EH (cell line): Measurements from ENCODE around the gene EML2.
"Not testable (repeated sequence)": the region's sequence is repeated elsewhere in the genome, so short reads cannot be mapped to it uniquely, and the experiment has no call there.

Experiments
- DNase-seq: peaks from one replicate; pipeline ENCODE4 v3.0.0-alpha.2; 2015; ENCODE audit warnings: low read depth

Gene EML2, protein sequence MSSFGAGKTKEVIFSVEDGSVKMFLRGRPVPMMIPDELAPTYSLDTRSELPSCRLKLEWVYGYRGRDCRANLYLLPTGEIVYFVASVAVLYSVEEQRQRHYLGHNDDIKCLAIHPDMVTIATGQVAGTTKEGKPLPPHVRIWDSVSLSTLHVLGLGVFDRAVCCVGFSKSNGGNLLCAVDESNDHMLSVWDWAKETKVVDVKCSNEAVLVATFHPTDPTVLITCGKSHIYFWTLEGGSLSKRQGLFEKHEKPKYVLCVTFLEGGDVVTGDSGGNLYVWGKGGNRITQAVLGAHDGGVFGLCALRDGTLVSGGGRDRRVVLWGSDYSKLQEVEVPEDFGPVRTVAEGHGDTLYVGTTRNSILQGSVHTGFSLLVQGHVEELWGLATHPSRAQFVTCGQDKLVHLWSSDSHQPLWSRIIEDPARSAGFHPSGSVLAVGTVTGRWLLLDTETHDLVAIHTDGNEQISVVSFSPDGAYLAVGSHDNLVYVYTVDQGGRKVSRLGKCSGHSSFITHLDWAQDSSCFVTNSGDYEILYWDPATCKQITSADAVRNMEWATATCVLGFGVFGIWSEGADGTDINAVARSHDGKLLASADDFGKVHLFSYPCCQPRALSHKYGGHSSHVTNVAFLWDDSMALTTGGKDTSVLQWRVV

DNA sequence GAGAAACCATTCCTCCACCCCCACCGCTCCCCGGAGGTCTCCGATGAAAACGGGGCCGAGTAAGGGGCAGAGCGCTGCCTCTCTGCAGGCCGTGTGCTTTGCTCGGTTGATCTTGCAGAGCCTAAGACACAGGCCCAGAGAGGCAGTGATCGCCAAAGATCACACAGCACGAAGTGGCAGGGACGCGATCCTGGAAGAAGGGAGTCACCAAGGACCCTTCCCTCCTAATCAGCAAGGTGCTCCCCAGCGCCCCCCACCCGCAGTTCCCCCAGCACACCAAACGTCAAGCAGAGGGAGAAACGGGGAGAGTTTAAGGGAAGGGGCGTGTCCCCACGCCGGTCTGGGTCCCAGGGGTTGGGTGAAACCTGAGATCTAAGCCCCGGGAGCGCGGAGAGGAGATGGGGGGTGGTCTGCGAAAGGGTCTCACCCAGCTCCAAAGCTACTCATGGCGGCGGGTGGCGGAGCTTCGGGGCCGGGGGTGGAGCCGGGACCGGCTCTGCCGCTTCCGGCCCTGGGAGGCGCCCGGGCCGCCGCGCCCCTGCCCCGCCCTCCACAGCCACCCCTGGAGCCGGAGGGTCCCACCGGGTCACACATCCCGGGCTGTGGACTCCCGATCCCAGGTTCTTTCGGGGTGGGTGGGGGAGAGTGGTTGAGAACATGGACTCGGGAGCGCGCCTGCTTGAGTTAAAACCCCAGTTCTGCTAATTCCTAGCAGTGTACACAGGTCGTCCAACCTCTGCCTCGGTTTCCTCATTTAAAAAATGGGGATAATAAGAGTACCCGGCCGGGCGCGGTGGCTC is at the start of gene EML2:
EML2 (minus strand) TSS at position 468 of the 800 bp plus-strand sequence; CDS start at position 447, 21 bp downstream.
- DNase-seq, result peak; percentile 46

DNA sequence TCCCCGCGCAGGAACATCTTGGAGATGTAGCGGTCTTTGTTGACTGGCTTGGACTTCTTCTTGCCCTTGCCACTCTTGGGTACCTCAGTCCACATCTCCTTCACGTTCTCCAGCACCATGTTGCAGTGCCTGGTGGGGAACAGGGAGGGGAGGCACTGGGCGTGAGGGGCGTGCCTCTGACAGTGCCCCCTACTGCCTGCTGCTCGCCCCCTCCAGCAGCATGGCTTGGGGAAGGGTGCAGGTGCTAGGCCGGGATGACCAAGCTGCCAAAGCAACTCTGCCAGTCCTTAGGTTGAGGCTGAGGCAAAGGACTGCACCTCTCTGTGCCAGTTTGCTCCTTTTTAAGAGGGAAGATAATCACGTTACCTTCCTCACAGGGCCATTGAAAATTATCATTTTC is 48.4 kb upstream of the EML2 start:
- no peak for DNase-seq

DNA sequence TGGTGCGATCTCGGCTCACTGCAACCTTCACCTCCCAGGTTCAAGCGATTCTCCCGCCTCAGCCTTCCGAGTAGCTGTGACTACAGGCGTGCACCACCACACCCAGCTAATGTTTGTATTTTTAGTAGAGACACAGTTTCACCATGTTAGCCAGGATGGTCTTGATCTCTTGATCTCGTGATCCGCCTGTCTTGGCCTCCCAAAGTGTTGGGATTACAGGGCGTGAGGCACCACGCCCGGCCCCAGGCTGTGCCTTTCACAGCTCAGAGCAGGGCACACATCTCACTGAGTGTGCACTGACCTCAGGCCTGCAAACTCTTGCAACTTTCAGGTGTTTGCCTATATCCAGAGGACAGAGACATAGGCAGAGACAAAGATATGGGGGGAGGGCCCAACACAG is 45.8 kb upstream of the EML2 start:
- not testable (repeated sequence) for DNase-seq

DNA sequence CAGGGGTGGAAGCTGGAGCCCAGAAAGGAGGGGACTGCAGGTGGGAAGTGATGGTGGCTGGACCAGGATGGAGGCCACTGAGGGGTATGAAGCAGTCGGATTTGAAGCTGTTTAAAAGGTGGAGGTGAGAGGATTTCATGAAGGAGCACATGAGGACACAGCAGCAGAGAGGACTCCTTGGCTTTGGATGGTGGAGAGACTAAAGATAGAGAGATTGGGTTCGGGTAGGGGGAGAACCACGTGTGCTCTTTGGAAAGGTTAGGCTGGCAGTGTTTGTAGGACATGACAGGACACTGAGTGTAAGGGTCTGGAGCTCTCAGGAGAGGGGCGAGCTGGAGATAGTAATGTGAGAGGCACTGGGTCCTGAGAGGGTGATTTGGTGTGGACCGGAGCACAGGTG is 43.7 kb upstream of the EML2 start:
- DNase-seq, result no peak

DNA sequence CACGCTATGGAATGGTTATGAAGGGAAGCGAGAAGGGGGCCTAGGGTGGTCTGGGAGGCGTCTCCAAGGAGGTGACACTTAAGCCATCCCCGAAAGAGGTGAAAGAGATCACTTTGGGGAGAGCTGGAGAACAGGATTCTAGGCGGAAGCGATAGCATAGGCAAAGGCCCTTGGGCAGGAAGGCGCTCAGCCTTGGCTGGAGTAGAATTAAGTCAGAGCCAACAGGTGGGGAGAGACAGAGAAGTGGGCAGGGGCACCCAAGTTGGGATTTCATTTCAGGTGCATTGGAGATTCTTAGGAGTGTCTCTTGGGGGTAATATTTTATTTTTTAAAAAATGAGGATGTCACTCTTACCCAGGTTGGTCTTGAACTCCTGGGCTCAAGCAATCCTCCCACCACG is 42.9 kb upstream of the EML2 start:
- DNase-seq, result no peak

DNA sequence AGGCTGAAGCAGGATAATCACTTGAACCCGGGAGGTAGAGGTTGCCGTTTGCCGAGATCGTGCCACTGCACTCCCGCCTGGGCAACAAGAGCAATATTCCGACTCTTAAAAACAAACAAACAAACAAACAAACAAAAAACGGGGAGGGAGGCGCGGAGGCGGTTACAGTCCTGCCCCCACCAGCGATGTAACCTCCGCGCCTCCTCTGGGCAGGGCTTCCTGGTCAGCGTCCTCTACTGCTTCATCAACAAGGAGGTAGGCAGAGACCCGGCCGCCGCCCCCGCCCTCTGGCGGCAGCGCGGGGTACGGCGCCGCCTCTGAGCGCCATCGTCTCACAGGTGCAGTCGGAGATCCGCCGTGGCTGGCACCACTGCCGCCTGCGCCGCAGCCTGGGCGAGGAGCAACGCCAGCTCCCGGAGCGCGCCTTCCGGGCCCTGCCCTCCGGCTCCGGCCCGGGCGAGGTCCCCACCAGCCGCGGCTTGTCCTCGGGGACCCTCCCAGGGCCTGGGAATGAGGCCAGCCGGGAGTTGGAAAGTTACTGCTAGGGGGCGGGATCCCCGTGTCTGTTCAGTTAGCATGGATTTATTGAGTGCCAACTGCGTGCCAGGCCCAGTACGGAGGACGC is 42.3 kb upstream of the EML2 start:
- peak; percentile 82 for DNase-seq

DNA sequence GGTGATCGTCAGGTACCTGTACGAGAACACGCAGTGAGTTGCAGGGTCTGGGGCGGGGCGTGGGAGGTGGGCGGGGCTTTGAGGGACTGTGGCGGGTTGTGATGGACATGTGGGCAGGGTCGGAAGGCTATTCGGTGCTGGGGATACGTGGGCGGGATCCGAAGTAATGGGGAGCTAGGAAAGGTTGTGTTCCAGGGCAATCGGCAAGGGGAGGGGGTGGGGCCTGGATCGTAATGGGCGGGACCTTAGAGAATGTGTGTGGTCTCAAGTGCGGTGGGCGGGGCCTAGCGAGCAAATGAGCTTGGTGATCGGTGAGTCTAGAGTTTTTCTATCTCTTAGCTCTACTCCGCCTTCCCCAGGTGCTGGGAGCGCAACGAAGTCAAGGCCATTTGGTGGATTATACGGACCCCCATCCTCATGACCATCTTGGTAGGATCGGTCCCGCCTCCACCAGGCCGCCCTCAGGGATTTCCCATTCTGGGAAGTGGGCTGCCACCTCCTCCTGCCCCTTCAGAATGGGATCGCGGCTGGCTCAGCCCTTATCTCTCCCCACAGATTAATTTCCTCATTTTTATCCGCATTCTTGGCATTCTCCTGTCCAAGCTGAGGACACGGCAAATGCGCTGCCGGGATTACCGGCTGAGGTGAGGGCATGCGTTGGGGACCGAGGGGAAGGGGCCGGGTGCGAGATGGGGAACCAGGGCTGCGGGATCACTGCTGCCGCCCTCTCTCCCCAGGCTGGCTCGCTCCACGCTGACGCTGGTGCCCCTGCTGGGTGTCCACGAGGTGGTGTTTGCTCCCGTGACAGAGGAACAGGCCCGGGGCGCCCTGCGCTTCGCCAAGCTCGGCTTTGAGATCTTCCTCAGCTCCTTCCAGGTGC is 38.4 kb upstream of the EML2 start:
- DNase-seq, result peak; percentile 87

DNA sequence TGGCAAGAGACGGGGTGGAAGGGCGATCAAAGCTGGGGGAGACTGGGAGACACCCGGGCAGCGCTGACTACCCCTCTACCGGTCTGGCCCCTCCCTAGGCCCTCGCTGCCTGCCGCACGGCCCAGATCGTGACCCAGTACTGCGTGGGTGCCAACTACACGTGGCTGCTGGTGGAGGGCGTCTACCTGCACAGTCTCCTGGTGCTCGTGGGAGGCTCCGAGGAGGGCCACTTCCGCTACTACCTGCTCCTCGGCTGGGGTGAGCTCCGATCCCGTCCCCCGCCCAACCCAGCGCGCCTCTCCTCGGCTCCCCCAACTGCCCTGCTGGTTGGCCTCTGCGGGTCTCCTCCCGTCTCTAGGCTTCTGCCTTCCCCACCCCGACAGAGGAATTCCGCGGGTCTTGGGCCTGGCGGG is 37.7 kb upstream of the EML2 start:
- no peak for DNase-seq

DNA sequence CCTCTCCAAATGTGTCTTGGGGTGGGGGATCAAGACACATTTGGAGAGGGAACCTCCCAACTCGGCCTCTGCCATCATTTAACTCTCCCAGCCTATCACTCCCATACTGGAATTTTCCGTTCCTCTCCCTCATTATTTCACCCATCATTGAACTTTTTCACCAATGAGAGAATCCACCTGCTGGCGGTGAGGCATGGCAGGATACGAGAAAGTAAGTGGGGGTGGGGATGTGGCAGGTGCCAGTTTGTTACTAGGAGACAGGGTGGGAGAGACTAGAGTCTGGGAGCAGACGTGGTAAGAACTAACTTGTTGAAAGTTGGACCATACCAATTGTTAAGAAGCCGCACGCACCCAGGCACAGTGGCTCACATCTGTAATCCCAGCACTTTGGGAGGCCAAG is 35.7 kb upstream of the EML2 start:
- no peak for DNase-seq

DNA sequence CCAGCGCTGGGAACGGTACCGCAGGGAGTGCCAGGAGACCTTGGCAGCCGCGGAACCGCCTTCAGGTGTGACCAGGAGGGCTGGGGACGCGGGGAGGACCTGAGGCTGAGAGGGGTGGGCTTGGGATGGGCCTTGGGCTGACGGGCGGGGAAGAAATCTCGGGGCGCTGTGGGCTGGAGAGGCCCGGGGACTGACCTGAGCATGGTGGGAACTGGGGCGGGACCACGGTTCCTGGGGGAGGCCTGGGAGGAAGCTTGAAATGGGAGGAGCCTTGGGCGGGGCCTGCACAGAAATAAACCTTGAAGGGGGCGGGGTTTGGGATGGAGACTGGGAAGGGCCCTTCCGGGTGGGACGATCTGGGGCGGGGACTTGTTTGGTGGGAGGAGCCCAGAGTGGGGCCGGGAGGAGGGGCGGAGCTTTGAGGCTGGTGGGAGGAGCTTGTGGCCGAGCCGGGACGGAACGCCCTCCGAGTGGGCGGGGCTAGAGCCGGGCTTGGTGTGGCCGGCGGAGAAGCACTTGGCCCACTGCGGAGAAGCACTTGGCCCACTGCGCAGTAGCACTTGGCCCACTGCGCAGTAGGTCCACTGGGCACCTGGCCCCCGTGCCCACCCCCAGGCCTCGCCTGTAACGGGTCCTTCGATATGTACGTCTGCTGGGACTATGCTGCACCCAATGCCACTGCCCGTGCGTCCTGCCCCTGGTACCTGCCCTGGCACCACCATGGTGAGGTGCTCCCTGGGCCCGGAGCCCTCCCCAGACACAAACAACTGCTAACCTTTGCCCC is 31.7 kb upstream of the EML2 start:
- peak; percentile 88 for DNase-seq

DNA sequence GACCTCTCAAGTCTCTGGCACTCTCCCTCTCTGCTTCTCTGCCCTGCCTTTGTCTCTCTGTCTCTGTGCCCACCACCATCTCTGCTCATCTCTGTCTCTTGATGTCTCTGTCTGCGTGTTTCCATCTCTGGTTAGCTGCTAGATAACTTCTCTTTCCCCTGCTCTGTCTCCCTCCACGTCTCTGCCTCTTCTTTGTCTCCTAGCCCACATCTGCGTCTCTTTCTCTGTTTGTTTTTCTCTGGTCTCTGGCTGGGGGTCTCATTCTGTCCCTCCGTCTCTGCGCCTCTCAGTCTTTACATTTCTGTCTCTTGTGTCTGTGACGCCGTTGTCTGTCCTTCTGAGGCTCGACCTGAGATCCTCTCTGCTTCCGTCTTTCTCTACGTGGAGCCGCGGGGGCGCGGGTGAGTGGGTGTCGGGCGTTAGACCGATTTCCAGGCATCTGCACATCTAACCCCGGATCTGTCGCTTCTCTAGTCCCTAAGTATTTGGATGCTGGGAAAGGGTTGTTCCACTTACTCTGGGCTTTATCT is 29.2 kb upstream of the EML2 start:
- DNase-seq, result no peak

DNA sequence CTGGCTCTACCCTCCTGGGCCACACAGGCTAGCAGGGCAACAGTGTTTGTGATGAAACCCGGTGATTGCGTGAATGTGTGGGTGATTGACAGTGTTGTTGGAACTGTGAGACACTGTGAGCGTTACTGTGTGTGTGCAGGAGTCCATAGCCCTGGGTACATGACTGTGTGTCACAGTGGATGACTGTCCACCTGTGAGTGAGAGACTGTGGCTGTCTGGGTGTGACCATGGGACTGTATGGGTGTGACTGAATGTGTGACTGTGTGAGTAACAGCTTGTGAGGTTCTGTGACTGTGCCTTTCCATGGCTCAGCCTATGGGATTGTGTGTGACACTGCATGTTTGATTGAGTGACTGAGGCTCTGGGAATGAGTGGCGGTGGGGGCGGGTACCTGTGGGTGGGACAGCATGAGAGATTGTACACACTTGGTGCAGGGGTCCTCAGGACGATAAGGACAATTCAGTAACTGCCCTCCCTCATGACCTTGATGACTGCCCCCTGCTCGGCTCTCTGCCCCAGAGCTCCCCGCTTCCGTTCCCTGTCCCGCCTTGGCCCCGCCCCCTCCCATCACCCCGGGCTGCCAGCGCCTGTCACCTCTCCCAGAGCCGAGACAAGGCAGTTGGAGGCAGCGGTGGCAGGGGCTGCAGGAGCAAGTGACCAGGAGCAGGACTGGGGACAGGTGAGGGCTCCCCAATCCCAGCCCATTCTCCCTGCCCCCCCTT is 28.6 kb upstream of the EML2 start, which contains the start of gene GIPR:
GIPR (plus strand) TSS at position 602 of the 722 bp plus-strand sequence. CDS start 1,300 bp downstream, outside the sequence.
- DNase-seq, result peak; percentile 65

DNA sequence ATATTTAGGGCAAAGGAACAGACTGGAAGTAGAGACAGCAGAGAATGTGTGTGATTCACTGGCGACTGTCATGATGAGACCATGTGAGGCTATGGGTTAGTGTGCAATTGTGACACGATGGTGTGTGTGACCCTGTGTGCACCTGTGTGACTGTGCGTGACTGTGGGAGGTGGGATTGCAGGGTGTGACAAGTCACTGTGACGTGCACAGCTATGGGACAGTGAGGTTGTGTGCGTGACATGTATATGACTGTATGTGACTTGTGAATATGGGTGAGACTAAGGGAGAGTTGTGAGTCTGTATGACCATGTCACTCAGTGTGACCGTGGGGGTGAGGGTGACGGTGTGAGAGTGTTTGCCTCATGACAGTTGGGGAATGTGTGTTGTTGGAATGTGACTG is 25.4 kb upstream of the EML2 start:
- DNase-seq, result no peak

DNA sequence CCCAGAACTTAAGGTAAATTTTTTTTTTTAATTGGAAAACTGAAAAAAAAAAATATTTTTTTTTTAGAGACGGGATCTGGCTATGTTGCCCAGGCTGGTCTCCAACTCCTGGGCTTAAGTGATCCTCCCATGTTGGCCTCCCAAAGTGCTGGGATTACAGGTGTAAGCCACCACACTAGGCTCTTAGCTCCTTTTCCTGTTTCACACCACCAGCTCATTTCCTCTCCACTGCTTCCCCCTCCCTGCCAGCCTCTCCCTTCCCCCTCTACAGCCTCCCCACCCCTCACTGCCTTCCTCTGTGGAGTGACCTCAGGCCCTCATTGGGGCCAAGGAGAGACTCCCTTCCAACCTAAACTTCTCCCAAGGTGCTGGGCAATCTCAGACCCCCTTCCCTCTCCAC is 24.6 kb upstream of the EML2 start:
- no peak for DNase-seq

DNA sequence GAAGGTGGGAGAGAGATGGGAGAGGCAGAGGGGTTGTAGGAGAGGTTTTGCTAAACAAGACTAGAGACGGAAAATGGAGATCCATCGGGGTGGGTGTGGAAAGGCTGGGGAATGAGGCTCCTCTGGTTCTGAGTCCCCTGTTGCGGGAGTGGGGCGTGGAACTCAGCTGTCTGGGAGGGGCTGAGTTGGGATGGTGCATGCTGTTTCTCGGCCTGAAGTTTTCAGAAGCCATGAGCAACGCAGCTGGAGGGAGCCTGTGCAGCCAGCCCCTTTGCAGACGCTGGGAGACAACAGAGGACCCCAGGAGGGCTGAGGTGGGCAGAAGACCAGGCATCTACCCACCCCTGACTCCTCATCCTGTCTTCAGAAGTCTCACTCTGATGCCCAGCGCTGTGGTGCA is 21.4 kb upstream of the EML2 start:
- no peak for DNase-seq

DNA sequence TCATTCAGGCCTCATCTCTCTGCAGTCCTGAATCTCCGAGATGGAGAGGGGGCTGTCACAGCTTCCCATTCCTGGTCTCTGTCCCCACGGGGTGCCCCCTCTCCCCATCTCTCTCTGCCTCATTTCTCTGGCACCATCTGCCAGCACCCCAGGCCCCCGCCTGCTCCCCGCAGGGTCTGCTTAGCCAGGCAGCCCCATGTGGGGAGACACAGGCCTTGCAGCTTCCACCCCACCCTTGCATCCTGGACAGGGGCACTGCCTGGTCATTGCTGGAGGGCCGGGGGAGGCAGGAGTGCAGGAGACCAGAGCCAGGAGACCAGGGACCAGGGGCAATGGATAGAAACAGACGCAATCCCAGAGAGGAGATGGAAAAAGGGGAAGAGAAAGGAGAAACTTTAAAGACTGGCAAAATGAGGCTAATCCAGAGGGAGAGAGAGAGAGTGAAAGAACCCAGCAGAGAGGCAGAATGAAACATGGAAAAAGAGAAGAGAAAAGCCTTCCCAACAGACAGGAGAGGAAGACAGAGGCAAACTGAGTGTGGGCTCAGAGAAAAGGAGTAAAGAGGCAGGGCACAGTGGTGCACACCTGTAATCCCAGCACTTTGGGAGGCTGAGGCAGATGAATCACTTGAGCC is 20.0 kb upstream of the EML2 start:
- no peak for DNase-seq

DNA sequence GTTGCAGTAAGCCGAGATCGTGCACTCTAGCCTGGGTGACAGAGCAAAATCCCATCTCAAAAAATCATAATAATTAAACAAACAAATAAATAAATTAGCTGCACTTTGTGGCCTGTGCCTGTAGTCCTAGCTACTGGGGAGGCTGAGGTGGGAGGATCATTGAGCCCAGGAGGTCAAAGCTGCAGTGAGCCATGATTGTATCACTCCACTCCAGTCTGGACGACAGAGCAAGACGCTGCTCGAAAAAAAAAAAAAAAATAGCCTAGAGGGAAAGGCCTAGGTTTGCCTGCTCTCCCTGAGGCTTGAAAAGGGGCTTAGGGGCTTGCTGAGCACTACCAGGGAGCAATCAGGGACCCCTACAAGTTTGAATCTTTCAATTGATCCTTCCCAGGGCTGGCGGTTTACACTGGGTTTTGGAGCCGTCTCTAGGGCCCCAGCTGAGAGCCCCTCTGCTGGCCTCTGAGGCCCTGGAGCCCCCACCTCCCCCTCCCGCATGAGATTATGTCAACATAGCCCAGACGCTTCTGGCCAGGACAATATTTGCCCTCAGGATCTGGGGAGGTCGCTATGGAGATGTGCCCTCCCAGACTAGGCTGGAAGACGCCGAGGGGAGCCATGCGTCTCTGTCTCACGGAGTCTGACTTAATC is 18.4 kb upstream of the EML2 start:
- no peak for DNase-seq

DNA sequence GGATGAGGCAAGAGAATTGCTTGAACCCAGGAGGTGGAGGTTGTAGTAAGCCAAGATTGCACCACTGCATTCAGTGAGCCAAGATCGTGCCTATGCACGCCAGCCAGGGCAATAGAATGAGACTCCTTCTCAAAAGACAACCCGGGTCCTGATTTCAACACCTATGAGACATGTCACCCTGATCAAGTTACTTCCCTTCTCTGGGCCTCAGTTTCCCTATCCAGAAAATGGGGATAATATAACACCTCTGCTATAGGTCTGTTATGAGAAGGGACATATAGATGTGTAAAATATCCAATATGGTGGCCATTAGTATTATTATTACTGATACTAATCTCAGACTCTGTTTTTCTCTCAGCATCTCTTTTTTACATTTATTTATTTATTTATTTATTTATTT is 15.9 kb upstream of the EML2 start:
- DNase-seq, result no peak
